ENCODE data around the gene PWWP2B.
A peak's percentile ranks its signal among the peaks of the same experiment; 100 is the strongest.

The PWWP2B gene

GRCh38 chr10:132446195-132446581 is 49.2 kb downstream of the PWWP2B start:
- no peak for DNase-seq (ENCODE audit: low read depth in 2 of 2)

GRCh38 chr10:132446661-132447445 is 49.9 kb downstream of the PWWP2B start:
- DNase-seq (ENCODE audit: low read depth in 2 of 2) = peak; percentile 57 to 72

GRCh38 chr10:132447446-132448247 is 50.6 kb downstream of the PWWP2B start:
- peak; percentile 37 to 62 for DNase-seq (ENCODE audit: low read depth in 2 of 2)

- peak in 1 of 2 experiments; percentile 56 for DNase-seq (ENCODE audit: low read depth in 2 of 2)
Observed at GRCh38 chr10:132448248-132448731, 51.3 kb downstream of the PWWP2B start.

GRCh38 chr10:132449051-132449810 is 52.2 kb downstream of the PWWP2B start:
- no peak for DNase-seq (ENCODE audit: low read depth in 2 of 2)

GRCh38 chr10:132449811-132450181 is 52.8 kb downstream of the PWWP2B start:
- no peak for DNase-seq (ENCODE audit: low read depth in 2 of 2)

- DNase-seq (ENCODE audit: low read depth in 2 of 2) = no peak
Observed at GRCh38 chr10:132450466-132450824, 53.4 kb downstream of the PWWP2B start.

GRCh38 chr10:132450825-132451505 is 54.0 kb downstream of the PWWP2B start:
- no peak for DNase-seq (ENCODE audit: low read depth in 2 of 2)

- DNase-seq (ENCODE audit: low read depth in 2 of 2) = no peak
Observed at GRCh38 chr10:132451506-132452215, 54.7 kb downstream of the PWWP2B start.

- DNase-seq (ENCODE audit: low read depth in 2 of 2) = no peak
Observed at GRCh38 chr10:132452216-132452650, 55.2 kb downstream of the PWWP2B start.

GRCh38 chr10:132452651-132453469 is 55.9 kb downstream of the PWWP2B start:
- DNase-seq (ENCODE audit: low read depth in 2 of 2) = peak; percentile 73 to 79

GRCh38 chr10:132453470-132453861 is 56.5 kb downstream of the PWWP2B start:
- DNase-seq (ENCODE audit: low read depth in 2 of 2) = no peak

GRCh38 chr10:132454296-132455198 is 57.5 kb downstream of the PWWP2B start:
- no peak for DNase-seq (ENCODE audit: low read depth in 2 of 2)

GRCh38 chr10:132455441-132455971 is 58.5 kb downstream of the PWWP2B start:
- DNase-seq (ENCODE audit: low read depth in 2 of 2) = no peak

- no peak for DNase-seq (ENCODE audit: low read depth in 2 of 2)
Observed at GRCh38 chr10:132455986-132456847, 59.2 kb downstream of the PWWP2B start.

GRCh38 chr10:132456881-132457280 is 59.9 kb downstream of the PWWP2B start:
- DNase-seq (ENCODE audit: low read depth in 2 of 2) = no peak

GRCh38 chr10:132457328-132458070 is 60.5 kb downstream of the PWWP2B start:
- DNase-seq (ENCODE audit: low read depth in 2 of 2) = no peak
